Hepatocyte (in vitro differentiated cells): ENCODE results near the gene RASGRF2.

Experiments
- EZH2phosphoT487 ChIP-seq: fragments of 200-600 bp; sonication (generic); IDR thresholded peaks from one replicate; pipeline ENCODE4 v1.6.1; 2018; ENCODE audit warnings: antibody characterized with exemption, mild to moderate bottlenecking, low read depth, moderate library complexity; ENCODE audit not compliant: unreplicated experiment, severe bottlenecking
- TF ChIP-seq, protein P1 (sequence below): fragments of 200-600 bp; sonication (generic); IDR thresholded peaks from 2 replicates; pipeline ENCODE4 v1.5.1; 2016; ENCODE audit warnings: antibody characterized with exemption, mild to moderate bottlenecking; ENCODE audit not compliant: poor library complexity

- TF ChIP-seq, protein P1, sequence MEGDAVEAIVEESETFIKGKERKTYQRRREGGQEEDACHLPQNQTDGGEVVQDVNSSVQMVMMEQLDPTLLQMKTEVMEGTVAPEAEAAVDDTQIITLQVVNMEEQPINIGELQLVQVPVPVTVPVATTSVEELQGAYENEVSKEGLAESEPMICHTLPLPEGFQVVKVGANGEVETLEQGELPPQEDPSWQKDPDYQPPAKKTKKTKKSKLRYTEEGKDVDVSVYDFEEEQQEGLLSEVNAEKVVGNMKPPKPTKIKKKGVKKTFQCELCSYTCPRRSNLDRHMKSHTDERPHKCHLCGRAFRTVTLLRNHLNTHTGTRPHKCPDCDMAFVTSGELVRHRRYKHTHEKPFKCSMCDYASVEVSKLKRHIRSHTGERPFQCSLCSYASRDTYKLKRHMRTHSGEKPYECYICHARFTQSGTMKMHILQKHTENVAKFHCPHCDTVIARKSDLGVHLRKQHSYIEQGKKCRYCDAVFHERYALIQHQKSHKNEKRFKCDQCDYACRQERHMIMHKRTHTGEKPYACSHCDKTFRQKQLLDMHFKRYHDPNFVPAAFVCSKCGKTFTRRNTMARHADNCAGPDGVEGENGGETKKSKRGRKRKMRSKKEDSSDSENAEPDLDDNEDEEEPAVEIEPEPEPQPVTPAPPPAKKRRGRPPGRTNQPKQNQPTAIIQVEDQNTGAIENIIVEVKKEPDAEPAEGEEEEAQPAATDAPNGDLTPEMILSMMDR: no peak
- no peak for TF ChIP-seq EZH2phosphoT487
These were observed 46.1 kb downstream of the RASGRF2 start for GRCh38 chr5:81006231-81006630.
